ENCODE measurements around the gene TTC31.

The TTC31 gene

DNA sequence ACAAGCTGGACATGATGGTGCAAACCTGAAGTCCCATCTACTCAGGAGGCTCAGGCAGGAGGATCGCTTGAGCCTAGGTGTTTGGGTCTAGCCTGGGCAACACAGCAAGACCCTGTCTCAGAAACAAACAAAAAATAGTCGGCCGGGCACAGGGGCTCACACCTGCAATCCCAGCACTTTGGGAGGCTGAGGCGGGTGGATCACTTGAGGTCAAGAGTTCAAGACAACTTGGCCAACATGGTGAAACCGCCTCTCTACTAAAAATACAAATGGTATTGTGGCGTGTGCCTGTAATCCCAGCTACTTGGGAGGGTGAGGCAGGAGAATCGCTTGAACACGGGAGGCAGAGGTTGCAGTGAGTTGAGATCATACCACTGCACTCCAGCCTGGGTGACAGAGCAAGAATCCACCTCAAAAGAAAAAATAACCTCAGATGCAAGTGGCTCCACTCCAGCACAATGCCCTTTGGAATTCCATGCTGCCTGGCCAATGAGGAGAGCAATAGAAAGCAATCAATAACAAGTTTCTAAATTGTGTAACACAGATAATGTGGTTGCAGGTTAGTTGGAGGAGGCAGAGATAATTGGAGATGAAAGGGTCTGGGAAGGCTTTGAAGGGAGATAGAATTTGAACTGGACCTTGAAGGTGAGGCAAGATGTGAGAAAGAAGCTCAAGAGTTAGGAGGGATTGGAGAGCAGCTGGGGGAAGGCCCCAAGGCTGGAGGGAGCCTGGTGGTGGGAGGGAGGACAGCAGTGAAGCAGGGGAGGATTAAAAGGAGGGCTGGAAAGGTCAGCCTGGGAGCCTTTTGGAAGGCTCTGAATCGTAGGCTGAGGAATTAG, 6.0 kb downstream of the TTC31 start:
- DNase-seq (ENCODE audit: low read depth), result no peak

GRCh38 chr2:74489906-74490305, 7.0 kb downstream of the TTC31 start:
- DNase-seq (ENCODE audit: low read depth), result no peak

GRCh38 chr2:74491648-74492544, 9.0 kb downstream of the TTC31 start:
- DNase-seq (ENCODE audit: low read depth), result no peak

DNA sequence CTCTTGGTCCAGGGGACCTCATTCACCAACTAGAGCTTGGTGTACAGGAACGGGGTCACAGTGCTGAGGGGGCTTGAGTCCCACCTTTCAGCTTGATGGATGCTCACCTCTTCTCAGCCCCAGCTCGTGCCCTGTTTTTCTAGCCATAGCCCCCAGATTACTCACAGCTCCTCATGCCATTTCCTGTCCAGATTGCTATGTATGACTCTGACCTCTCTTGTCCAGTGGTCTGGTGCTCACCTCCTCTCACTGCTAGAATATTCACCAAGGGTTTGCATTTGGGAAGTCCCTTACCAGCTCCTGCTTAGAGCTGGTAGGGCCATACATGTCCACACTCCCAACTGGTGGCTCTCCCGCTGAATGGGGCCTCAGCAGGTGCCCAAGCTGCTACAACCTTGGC, 10.7 kb downstream of the TTC31 start:
- DNase-seq (ENCODE audit: low read depth), result no peak

DNA sequence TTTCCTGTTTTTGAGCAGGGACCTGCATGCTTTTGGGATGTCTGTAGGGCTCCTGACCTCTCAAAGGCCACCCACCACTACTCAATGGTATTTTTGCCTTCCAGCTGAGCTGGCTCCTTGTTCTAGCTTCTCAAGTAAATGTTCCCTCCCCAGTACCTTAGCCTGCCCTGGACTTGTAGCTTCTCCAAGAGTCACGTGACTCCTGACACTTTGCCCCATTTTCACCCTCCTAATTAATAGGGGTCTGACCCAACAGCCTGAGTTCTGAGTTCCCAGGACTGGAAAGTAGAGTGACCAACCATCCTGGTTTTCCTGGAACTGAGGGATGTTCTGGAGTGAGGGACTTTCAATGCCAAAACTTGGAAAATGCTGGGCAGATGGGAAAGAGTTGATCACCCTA, 12.6 kb downstream of the TTC31 start:
- no peak for DNase-seq (ENCODE audit: low read depth)

- no peak for DNase-seq (ENCODE audit: low read depth)
These were observed 14.3 kb downstream of the TTC31 start for GRCh38 chr2:74496997-74497776.

DNA sequence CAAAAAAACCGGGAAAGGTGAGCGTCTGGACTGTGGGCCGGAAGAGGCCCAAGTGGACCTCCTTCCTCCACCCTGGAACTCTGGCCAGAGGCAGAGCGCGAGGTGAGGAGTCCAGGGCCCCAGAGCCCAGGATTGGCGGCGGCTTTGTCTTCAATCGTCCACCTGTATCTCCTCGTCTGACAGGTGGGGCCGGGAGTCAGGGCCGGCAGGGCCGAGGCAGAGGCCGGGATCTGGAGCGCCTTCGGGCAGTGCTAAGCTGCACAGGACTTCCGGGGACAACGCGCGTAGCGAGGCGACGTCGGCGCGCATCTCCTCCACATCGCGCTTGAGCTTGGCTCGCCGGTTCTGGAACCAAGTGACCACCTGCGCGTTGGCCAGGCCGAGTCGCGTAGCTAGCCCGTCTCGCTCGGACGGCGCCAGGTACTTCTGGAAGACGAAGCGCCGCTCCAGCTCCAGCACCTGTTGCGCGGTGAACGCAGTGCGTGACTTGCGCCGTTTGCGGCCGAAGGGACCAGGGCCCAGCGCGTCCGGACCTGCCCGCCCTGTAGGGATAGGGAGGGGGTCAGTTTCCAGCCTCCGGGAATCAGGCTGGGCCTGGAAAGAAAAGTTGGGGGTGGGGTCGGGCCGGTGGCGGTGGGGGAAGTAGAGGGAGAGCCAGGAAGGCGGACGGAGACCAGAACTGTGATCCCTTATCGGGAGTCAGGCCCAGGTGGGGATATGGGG, 15.1 kb downstream of the TTC31 start:
- no peak for DNase-seq (ENCODE audit: low read depth)

- DNase-seq (ENCODE audit: low read depth), result no peak
These were observed 15.8 kb downstream of the TTC31 start for GRCh38 chr2:74498500-74499266.

GRCh38 chr2:74499267-74499939, 16.5 kb downstream of the TTC31 start, which contains the start of gene LBX2:
TSS of gene LBX2 (minus strand) at chr2:74499603. CDS start at chr2:74499537, 66 bp downstream.
- DNase-seq (ENCODE audit: low read depth), result no peak

GRCh38 chr2:74499940-74500577, 17.2 kb downstream of the TTC31 start:
- DNase-seq (ENCODE audit: low read depth), result no peak

DNA sequence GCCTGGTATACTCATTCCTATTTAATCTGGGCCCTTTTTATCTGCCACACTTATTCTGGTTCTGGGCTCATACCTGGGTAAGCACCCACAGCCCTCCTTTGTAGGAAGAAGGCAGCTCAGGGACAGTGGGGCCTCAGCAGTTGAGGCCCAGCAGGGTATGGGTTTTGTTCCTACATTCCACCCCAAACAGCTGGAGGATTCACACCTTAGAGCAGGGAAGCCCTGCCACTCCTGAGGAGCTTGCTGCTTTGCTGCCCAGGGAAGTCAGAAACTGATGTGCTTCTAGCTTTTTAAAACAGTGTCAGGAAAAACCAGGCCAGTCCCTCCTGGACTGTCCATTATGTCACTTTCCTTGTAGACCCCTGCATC, 17.7 kb downstream of the TTC31 start:
- DNase-seq (ENCODE audit: low read depth), result no peak

- no peak for DNase-seq (ENCODE audit: low read depth)
These were observed 18.6 kb downstream of the TTC31 start for GRCh38 chr2:74501335-74502071.

- DNase-seq (ENCODE audit: low read depth), result no peak
These were observed 19.4 kb downstream of the TTC31 start for GRCh38 chr2:74502147-74502719.

- peak; percentile 70 for DNase-seq (ENCODE audit: low read depth)
These were observed 20.0 kb downstream of the TTC31 start for GRCh38 chr2:74502720-74503505.

GRCh38 chr2:74503506-74504475, 20.9 kb downstream of the TTC31 start:
- no peak for DNase-seq (ENCODE audit: low read depth)

DNA sequence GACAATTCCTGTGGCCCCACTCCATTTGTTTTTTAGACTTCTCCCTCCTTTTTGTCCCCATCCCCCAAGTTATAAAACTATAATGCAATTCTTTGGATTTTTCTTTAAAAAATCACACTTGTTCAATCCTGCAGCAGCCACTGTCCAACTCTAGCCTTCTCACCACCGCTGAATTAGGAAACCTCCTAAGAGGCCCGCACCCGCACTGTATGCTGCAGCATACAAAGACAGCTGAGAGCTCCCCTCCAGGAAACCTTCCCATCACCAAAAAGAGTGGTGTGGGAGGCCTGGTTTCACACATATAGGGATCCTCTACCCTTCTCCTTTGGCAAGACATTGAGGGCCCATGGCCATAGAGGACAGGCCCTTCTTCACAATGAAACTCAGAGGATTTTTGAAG, 21.7 kb downstream of the TTC31 start:
- DNase-seq (ENCODE audit: low read depth), result no peak

All from fibroblast of the conjunctiva (primary cell).